Right kidney (tissue), 1 donor: Measurements from ENCODE around the gene DIPK1A.

Source experiments
- DNase-seq: peaks from one replicate; pipeline ENCODE4 v3.0.0-alpha.2; 2016

DIPK1A gene

GRCh38 chr1:92839442-92839841 is 121.8 kb downstream of the DIPK1A start:
- no peak for DNase-seq

- DNase-seq, result no peak
These were observed 122.7 kb downstream of the DIPK1A start for GRCh38 chr1:92838519-92838918.

GRCh38 chr1:92837062-92837461 is 124.2 kb downstream of the DIPK1A start:
- DNase-seq, result no peak

- no peak for DNase-seq
These were observed 126.6 kb downstream of the DIPK1A start for GRCh38 chr1:92834617-92835016.

- DNase-seq, result no peak
These were observed 127.4 kb downstream of the DIPK1A start for GRCh38 chr1:92833840-92834239.

- no peak for DNase-seq
These were observed 128.6 kb downstream of the DIPK1A start for GRCh38 chr1:92832537-92833114.

GRCh38 chr1:92831762-92832536 is 129.3 kb downstream of the DIPK1A start, which contains the start of gene RPL5:
RPL5 (plus strand) TSS chr1:92832040; CDS start chr1:92832115, 75 bp downstream.
- DNase-seq, result peak; percentile 99

- DNase-seq, result no peak
These were observed 129.9 kb downstream of the DIPK1A start for GRCh38 chr1:92831368-92831761.

- no peak for DNase-seq
These were observed 134.5 kb downstream of the DIPK1A start for GRCh38 chr1:92826792-92827191.

GRCh38 chr1:92822879-92823278 is 138.4 kb downstream of the DIPK1A start:
- DNase-seq, result no peak

- no peak for DNase-seq
These were observed 140.7 kb downstream of the DIPK1A start for GRCh38 chr1:92820551-92820950.

- no peak for DNase-seq
These were observed 141.2 kb downstream of the DIPK1A start for GRCh38 chr1:92820024-92820423.

GRCh38 chr1:92817986-92818764 is 143.1 kb downstream of the DIPK1A start:
- DNase-seq, result no peak

GRCh38 chr1:92817137-92817697 is 144.0 kb downstream of the DIPK1A start:
- DNase-seq, result no peak

- no peak for DNase-seq
These were observed 144.5 kb downstream of the DIPK1A start for GRCh38 chr1:92816732-92817131.

GRCh38 chr1:92808381-92808780 is 152.9 kb downstream of the DIPK1A start:
- DNase-seq, result no peak

- no peak for DNase-seq
These were observed 156.0 kb downstream of the DIPK1A start for GRCh38 chr1:92805216-92805615.

GRCh38 chr1:92804721-92805201 is 156.5 kb downstream of the DIPK1A start:
- DNase-seq, result no peak

GRCh38 chr1:92803140-92803887 is 157.9 kb downstream of the DIPK1A start:
- DNase-seq, result no peak

GRCh38 chr1:92797961-92798360 is 163.3 kb downstream of the DIPK1A start:
- no peak for DNase-seq

- DNase-seq, result no peak
These were observed 164.0 kb downstream of the DIPK1A start for GRCh38 chr1:92797297-92797696.

GRCh38 chr1:92795166-92795565 is 166.1 kb downstream of the DIPK1A start:
- DNase-seq, result no peak
